ENCODE data around the gene TBC1D14.

DNA sequence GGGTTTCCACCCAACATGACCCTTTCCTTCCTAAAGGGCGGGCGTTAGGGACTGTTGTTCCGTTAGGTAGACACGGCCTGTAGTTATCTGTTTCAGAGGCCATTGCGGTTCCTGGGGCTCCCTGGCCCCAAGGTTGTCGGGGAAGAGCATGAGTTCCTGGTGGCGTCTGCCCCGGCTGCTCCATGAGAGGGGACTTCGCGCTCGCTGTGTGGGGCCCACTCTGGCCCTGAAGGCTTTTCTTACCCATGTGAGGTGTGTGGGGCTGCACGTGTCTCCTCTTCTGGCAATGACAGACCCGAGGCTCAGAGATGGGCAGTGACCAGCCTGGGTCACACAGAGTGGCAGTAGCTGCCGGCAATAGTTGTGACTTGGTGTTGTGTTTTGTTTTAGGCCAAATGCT, 142.7 kb downstream of the TBC1D14 start:
- no peak for TF ChIP-seq POLR2AphosphoS5 (IDR thresholded peaks at IDR 0.05; ENCODE audit: low read depth, low read length)
- TF ChIP-seq HDAC2 (IDR thresholded peaks at IDR 0.05; ENCODE audit: borderline replicate concordance in 1 of 2, low read depth in 2 of 2, low read length in 2 of 2), result no peak
- TF ChIP-seq, protein P1, sequence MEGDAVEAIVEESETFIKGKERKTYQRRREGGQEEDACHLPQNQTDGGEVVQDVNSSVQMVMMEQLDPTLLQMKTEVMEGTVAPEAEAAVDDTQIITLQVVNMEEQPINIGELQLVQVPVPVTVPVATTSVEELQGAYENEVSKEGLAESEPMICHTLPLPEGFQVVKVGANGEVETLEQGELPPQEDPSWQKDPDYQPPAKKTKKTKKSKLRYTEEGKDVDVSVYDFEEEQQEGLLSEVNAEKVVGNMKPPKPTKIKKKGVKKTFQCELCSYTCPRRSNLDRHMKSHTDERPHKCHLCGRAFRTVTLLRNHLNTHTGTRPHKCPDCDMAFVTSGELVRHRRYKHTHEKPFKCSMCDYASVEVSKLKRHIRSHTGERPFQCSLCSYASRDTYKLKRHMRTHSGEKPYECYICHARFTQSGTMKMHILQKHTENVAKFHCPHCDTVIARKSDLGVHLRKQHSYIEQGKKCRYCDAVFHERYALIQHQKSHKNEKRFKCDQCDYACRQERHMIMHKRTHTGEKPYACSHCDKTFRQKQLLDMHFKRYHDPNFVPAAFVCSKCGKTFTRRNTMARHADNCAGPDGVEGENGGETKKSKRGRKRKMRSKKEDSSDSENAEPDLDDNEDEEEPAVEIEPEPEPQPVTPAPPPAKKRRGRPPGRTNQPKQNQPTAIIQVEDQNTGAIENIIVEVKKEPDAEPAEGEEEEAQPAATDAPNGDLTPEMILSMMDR (IDR thresholded peaks at IDR 0.05; ENCODE audit: control extremely low read depth in 1 of 3, insufficient read depth in 1 of 3, low read depth in 1 of 3, low read length in 3 of 3), result no peak
- TF ChIP-seq CTBP2 (IDR thresholded peaks at IDR 0.05; ENCODE audit: borderline replicate concordance, insufficient read depth, insufficient read length, low read length), result no peak
- TF ChIP-seq CEBPB (IDR thresholded peaks at IDR 0.05; ENCODE audit: low read depth, low read length), result no peak
- no peak for TF ChIP-seq RFX5 (IDR thresholded peaks at IDR 0.05; ENCODE audit: borderline replicate concordance, low read depth, low read length)
- TF ChIP-seq SUZ12 (IDR thresholded peaks at IDR 0.05; ENCODE audit: low read length), result no peak
- TF ChIP-seq BCL11A (IDR thresholded peaks at IDR 0.05; ENCODE audit: low read depth in 2 of 2, low read length in 2 of 2), result no peak
- no peak for TF ChIP-seq RNF2 (IDR thresholded peaks at IDR 0.05; ENCODE audit: borderline replicate concordance, low read depth, low read length, missing control alignments, poor library complexity, severe bottlenecking)
- no peak for TF ChIP-seq RAD21 (IDR thresholded peaks at IDR 0.05 in 1 of 2, conservative IDR thresholded peaks at IDR 0.05 in 1 of 2; ENCODE audit: low read depth in 2 of 2, low read length in 2 of 2)
- no peak for TF ChIP-seq EP300 (IDR thresholded peaks at IDR 0.05; ENCODE audit: borderline replicate concordance in 1 of 2, low read depth in 2 of 2, low read length in 2 of 2)
- TF ChIP-seq, protein P2, sequence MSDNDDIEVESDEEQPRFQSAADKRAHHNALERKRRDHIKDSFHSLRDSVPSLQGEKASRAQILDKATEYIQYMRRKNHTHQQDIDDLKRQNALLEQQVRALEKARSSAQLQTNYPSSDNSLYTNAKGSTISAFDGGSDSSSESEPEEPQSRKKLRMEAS (IDR thresholded peaks at IDR 0.05), result no peak
